GM23338 (cell line): Measurements from ENCODE around the gene STAB2. TPM values are rescaled to one million over a fixed set of nuclear protein-coding genes. Genes with fewer than 3 reads are reported as not detected.

Experiments
- ATAC-seq: fragments of 200-7000 bp; cut with Tn5 transposase; 3 replicates; pipeline ENCODE4 v1.9.1; 2020
- DNase-seq: peaks from one replicate; pipeline ENCODE4 v3.0.0-alpha.2; 2015; ENCODE audit warnings: low spot score
- H2AFZ ChIP-seq: fragments of 200-600 bp; sonication (generic); 2 replicates; pipeline ENCODE4 v1.8.0; 2016; ENCODE audit warnings: antibody characterized with exemption, mild to moderate bottlenecking, moderate library complexity
- H3F3A ChIP-seq: fragments of 200-600 bp; sonication (generic); replicated peaks from 2 replicates; pipeline ENCODE4 v1.8.0; 2017; ENCODE audit warnings: antibody characterized with exemption, mixed run types, low read depth
- H3K27ac ChIP-seq: fragments of 200-600 bp; sonication (generic); 2 replicates; pipeline ENCODE4 v1.6.1; 2016; ENCODE audit warnings: low read depth
- H3K27me3 ChIP-seq: fragments of 200-600 bp; sonication (generic); 2 replicates; pipeline ENCODE4 v1.8.0; 2016; ENCODE audit warnings: mild to moderate bottlenecking, mixed run types, moderate library complexity; ENCODE audit not compliant: insufficient read depth
- H3K36me3 ChIP-seq: fragments of 200-600 bp; sonication (generic); 2 replicates; pipeline ENCODE4 v1.8.0; 2016; ENCODE audit warnings: mild to moderate bottlenecking; ENCODE audit not compliant: insufficient read depth
- H3K4me1 ChIP-seq: fragments of 200-600 bp; sonication (generic); 2 replicates; pipeline ENCODE4 v1.8.0; 2016; ENCODE audit warnings: mild to moderate bottlenecking, moderate library complexity; ENCODE audit not compliant: insufficient read depth
- H3K4me2 ChIP-seq: fragments of 200-600 bp; sonication (generic); 2 replicates; pipeline ENCODE4 v1.7.1; 2017; ENCODE audit warnings: mixed run types
- H3K4me3 ChIP-seq: fragments of 200-600 bp; sonication (generic); 2 replicates; pipeline ENCODE4 v1.6.1; 2016; ENCODE audit warnings: mixed run types
- H3K79me2 ChIP-seq: fragments of 200-600 bp; sonication (generic); replicated peaks from 2 replicates; pipeline ENCODE4 v1.8.0; 2017; ENCODE audit warnings: mild to moderate bottlenecking; ENCODE audit not compliant: insufficient read depth
- H3K9me2 ChIP-seq: fragments of 200-600 bp; sonication (generic); 2 replicates; pipeline ENCODE4 v1.8.0; 2017; ENCODE audit not compliant: insufficient read depth
- H4K20me1 ChIP-seq: fragments of 200-600 bp; sonication (generic); replicated peaks from 2 replicates; pipeline ENCODE4 v1.8.0; 2017; ENCODE audit warnings: mild to moderate bottlenecking; ENCODE audit not compliant: insufficient read depth
- H3K27ac Mint-ChIP-seq: 2 replicates; pipeline ENCODE4 v1.8.0; 2020; ENCODE audit warnings: inconsistent platforms, mild to moderate bottlenecking, moderate library complexity, mixed read lengths
- H3K27me3 Mint-ChIP-seq: 3 replicates; pipeline ENCODE4 v1.8.0; 2022; ENCODE audit warnings: low read depth, mild to moderate bottlenecking, moderate library complexity, mixed read lengths, inconsistent platforms; ENCODE audit not compliant: insufficient read depth, poor library complexity
- H3K36me3 Mint-ChIP-seq: 3 replicates; pipeline ENCODE4 v1.8.0; 2021; ENCODE audit warnings: low read depth, mild to moderate bottlenecking, inconsistent platforms, moderate library complexity, mixed read lengths
- H3K4me1 Mint-ChIP-seq: 3 replicates; pipeline ENCODE4 v1.8.0; 2020; ENCODE audit warnings: mild to moderate bottlenecking, inconsistent platforms, mixed read lengths
- H3K4me3 Mint-ChIP-seq: 3 replicates; pipeline ENCODE4 v1.8.0; 2021; ENCODE audit warnings: moderate library complexity, mild to moderate bottlenecking, inconsistent platforms, mixed read lengths
- H3K9me3 Mint-ChIP-seq: 3 replicates; pipeline ENCODE4 v1.8.0; 2020; ENCODE audit warnings: moderate library complexity, mild to moderate bottlenecking, inconsistent platforms, mixed read lengths
- ETS1 ChIP-seq: IDR thresholded peaks from 2 replicates; pipeline ENCODE4 v1.6.1; 2016; ENCODE audit warnings: antibody characterized with exemption
- ZNF114 ChIP-seq: fragments of 250-450 bp; sonication (Bioruptor Pico); IDR thresholded peaks from 2 replicates; pipeline ENCODE4 v1.5.0; 2020; ENCODE audit warnings: mild to moderate bottlenecking, moderate library complexity
- ZNF462 ChIP-seq: fragments of 250-450 bp; sonication (Bioruptor Pico); IDR thresholded peaks from 2 replicates; pipeline ENCODE4 v1.5.0; 2020; ENCODE audit warnings: mild to moderate bottlenecking, moderate library complexity
- polyA plus RNA-seq: library from polyadenylated mRNA; unstranded; fragments of >200 nt; fragmentation: Nextera tagmentation; extraction: Ambion mirVana; gene quantifications from 2 replicates; pipeline ENCODE4 v1.2.1, GENCODE V29; 2016
- total RNA-seq: library from RNA; depleted of rRNA; stranded (reverse); fragments of >200 nt; shearing (Covaris generic); gene quantifications from 2 replicates; pipeline ENCODE4 v1.2.3, GENCODE V29; 2014

The STAB2 gene
- total and polyA plus RNA-seq, 2 experiments from 2014 or later = 0.14 TPM; not detected in 1

GRCh38 chr12:103558879-103559278, 28.2 kb upstream of the STAB2 start (continued):
- TF ChIP-seq ZNF462 (CRISPR knock-in tag) = no peak

- Mint-ChIP-seq H3K9me3 (peaks cover 11% of the 10 kb centered on the region), H3K36me3 (no peaks in the 10 kb centered on the region), H3K4me3 (no peak overlapping the region), H3K27ac (no peak overlapping the region), H3K27me3 (peaks cover 1% of the 10 kb centered on the region), H3K4me1 (no peaks in the 10 kb centered on the region)
- ATAC-seq (no peak), DNase-seq (no peak)
- TF ChIP-seq ETS1 (no peak), ZNF114 (CRISPR knock-in tag) (no peak)
- no peak overlapping the region for H3K27ac ChIP-seq
- H3K79me2 ChIP-seq = no peaks in the 10 kb centered on the region
- no peaks in the 10 kb centered on the region for H3F3A ChIP-seq
- peaks cover 10% of the 10 kb centered on the region; the same call in 1 of the 2 replicates for H3K9me2 ChIP-seq
- H3K4me3 ChIP-seq = no peak overlapping the region
- no peaks in the 10 kb centered on the region for H3K4me1 ChIP-seq
- no peak overlapping the region for H2AFZ ChIP-seq
- no peaks in the 10 kb centered on the region for H3K27me3 ChIP-seq
- H3K4me2 ChIP-seq = no peak overlapping the region
- H3K36me3 ChIP-seq = no peaks in the 10 kb centered on the region
- no peaks in the 10 kb centered on the region for H4K20me1 ChIP-seq
These were observed 26.4 kb upstream of the STAB2 start for GRCh38 chr12:103560604-103561101.
